Measurements from ENCODE around the gene SNX22.

GRCh38 chr15:64131547-64131946 lies 20.0 kb upstream of the SNX22 start:
- TF ChIP-seq BACH1 (IDR thresholded peaks at IDR 0.05; ENCODE audit: low read length) (no peak), MAX (IDR thresholded peaks at IDR 0.05) (no peak), SP1 (IDR thresholded peaks at IDR 0.05; ENCODE audit: low read depth, low read length) (no peak)
